Measurements from ENCODE around the gene CACNA2D3.
"Not testable (repeated sequence)": the region's sequence is repeated elsewhere in the genome, so short reads cannot be mapped to it uniquely, and the experiment has no call there.

GRCh38 chr3:54977946-54978345 is 855.6 kb downstream of the CACNA2D3 start:
- not testable (repeated sequence) for TF ChIP-seq POLR2A, CTCF (IDR thresholded peaks at IDR 0.05)

All from upper lobe of left lung (tissue), 4 donors.